ENCODE results near the gene SLC1A1.
"Not testable (repeated sequence)": the region's sequence is repeated elsewhere in the genome, so short reads cannot be mapped to it uniquely, and the experiment has no call there.

Gene SLC1A1

GRCh38 chr9:4530375-4530774 lies 40.1 kb downstream of the SLC1A1 start:
- FAIRE-seq (no peak), DNase-seq (ENCODE audit: insufficient read length) (no peak)
- TF ChIP-seq POLR2A (IDR thresholded peaks at IDR 0.05; ENCODE audit: low read depth, low read length), result no peak
- TF ChIP-seq POLR2AphosphoS5 (IDR thresholded peaks at IDR 0.05; ENCODE audit: low read depth, low read length), result no peak
- TF ChIP-seq TAF1 (IDR thresholded peaks at IDR 0.05; ENCODE audit: borderline replicate concordance, low read depth, low read length), result no peak

- not testable (repeated sequence) for DNase-seq (ENCODE audit: insufficient read length); FAIRE-seq
These were observed 40.6 kb downstream of the SLC1A1 start for GRCh38 chr9:4530831-4531230.

GRCh38 chr9:4531355-4531754 lies 41.1 kb downstream of the SLC1A1 start:
- FAIRE-seq; DNase-seq (ENCODE audit: insufficient read length): not testable (repeated sequence)

GRCh38 chr9:4533881-4534280 lies 43.6 kb downstream of the SLC1A1 start:
- not testable (repeated sequence) for DNase-seq (ENCODE audit: insufficient read length); FAIRE-seq

GRCh38 chr9:4536196-4536595 lies 45.9 kb downstream of the SLC1A1 start:
- not testable (repeated sequence) for DNase-seq (ENCODE audit: insufficient read length); FAIRE-seq

GRCh38 chr9:4537581-4537980 lies 47.3 kb downstream of the SLC1A1 start:
- TF ChIP-seq TAF1 (IDR thresholded peaks at IDR 0.05; ENCODE audit: borderline replicate concordance, low read depth, low read length), result no peak
- TF ChIP-seq POLR2AphosphoS5 (IDR thresholded peaks at IDR 0.05; ENCODE audit: low read depth, low read length), result no peak
- TF ChIP-seq POLR2A (IDR thresholded peaks at IDR 0.05; ENCODE audit: low read depth, low read length), result no peak
- no peak for FAIRE-seq
- DNase-seq (ENCODE audit: insufficient read length), result no peak

GRCh38 chr9:4538107-4538506 lies 47.8 kb downstream of the SLC1A1 start:
- no peak for TF ChIP-seq TAF1 (IDR thresholded peaks at IDR 0.05; ENCODE audit: borderline replicate concordance, low read depth, low read length)
- TF ChIP-seq POLR2A (IDR thresholded peaks at IDR 0.05; ENCODE audit: low read depth, low read length), result no peak
- TF ChIP-seq POLR2AphosphoS5 (IDR thresholded peaks at IDR 0.05; ENCODE audit: low read depth, low read length), result no peak
- DNase-seq (ENCODE audit: insufficient read length), result no peak
- no peak for FAIRE-seq

- no peak for TF ChIP-seq POLR2A (IDR thresholded peaks at IDR 0.05; ENCODE audit: low read depth, low read length)
- no peak for TF ChIP-seq TAF1 (IDR thresholded peaks at IDR 0.05; ENCODE audit: borderline replicate concordance, low read depth, low read length)
- no peak for TF ChIP-seq POLR2AphosphoS5 (IDR thresholded peaks at IDR 0.05; ENCODE audit: low read depth, low read length)
- no peak for DNase-seq (ENCODE audit: insufficient read length)
- FAIRE-seq, result no peak
These were observed 48.4 kb downstream of the SLC1A1 start for GRCh38 chr9:4538621-4539020.

GRCh38 chr9:4540425-4540824 lies 50.2 kb downstream of the SLC1A1 start:
- DNase-seq (ENCODE audit: insufficient read length), result no peak
- FAIRE-seq, result no peak
- TF ChIP-seq POLR2A (IDR thresholded peaks at IDR 0.05; ENCODE audit: low read depth, low read length) (no peak), POLR2AphosphoS5 (IDR thresholded peaks at IDR 0.05; ENCODE audit: low read depth, low read length) (no peak), TAF1 (IDR thresholded peaks at IDR 0.05; ENCODE audit: borderline replicate concordance, low read depth, low read length) (no peak)

GRCh38 chr9:4541281-4541680 lies 51.0 kb downstream of the SLC1A1 start:
- TF ChIP-seq POLR2AphosphoS5 (IDR thresholded peaks at IDR 0.05; ENCODE audit: low read depth, low read length), result no peak
- no peak for TF ChIP-seq POLR2A (IDR thresholded peaks at IDR 0.05; ENCODE audit: low read depth, low read length)
- TF ChIP-seq TAF1 (IDR thresholded peaks at IDR 0.05; ENCODE audit: borderline replicate concordance, low read depth, low read length), result no peak
- FAIRE-seq, result no peak
- DNase-seq (ENCODE audit: insufficient read length), result no peak

- no peak for DNase-seq (ENCODE audit: insufficient read length)
- FAIRE-seq, result no peak
- TF ChIP-seq TAF1 (IDR thresholded peaks at IDR 0.05; ENCODE audit: borderline replicate concordance, low read depth, low read length) (no peak), POLR2A (IDR thresholded peaks at IDR 0.05; ENCODE audit: low read depth, low read length) (no peak), POLR2AphosphoS5 (IDR thresholded peaks at IDR 0.05; ENCODE audit: low read depth, low read length) (no peak)
These were observed 51.6 kb downstream of the SLC1A1 start for GRCh38 chr9:4541856-4542255.

- FAIRE-seq; DNase-seq (ENCODE audit: insufficient read length): not testable (repeated sequence)
These were observed 54.4 kb downstream of the SLC1A1 start for GRCh38 chr9:4544714-4545113.

GRCh38 chr9:4547016-4547415 lies 56.7 kb downstream of the SLC1A1 start:
- FAIRE-seq, result no peak
- DNase-seq (ENCODE audit: insufficient read length), result no peak
- TF ChIP-seq POLR2AphosphoS5 (IDR thresholded peaks at IDR 0.05; ENCODE audit: low read depth, low read length) (no peak), TAF1 (IDR thresholded peaks at IDR 0.05; ENCODE audit: borderline replicate concordance, low read depth, low read length) (no peak), POLR2A (IDR thresholded peaks at IDR 0.05; ENCODE audit: low read depth, low read length) (no peak)
